Right atrium auricular region (tissue), 2 donors: Measurements from ENCODE around the gene HOMER1. TPM values are rescaled to one million over a fixed set of nuclear protein-coding genes. Genes with fewer than 3 reads are reported as not detected.

Source experiments
- DNase-seq: peaks from one replicate; pipeline ENCODE4 v3.0.0-alpha.2; 2019; ENCODE audit warnings: low spot score
- H3K27ac ChIP-seq, 2 donors: fragments of 200-600 bp; sonication (generic); 1 replicate in 1 of 2; 2 replicates in 1 of 2; pipeline ENCODE4 v1.5.1; 2016 to 2019
- H3K27me3 ChIP-seq, 2 donors: fragments of 200-600 bp; sonication (generic); one replicate each; pipeline versions ENCODE4 v1.5.1 to v1.6.0; 2017 to 2019
- H3K36me3 ChIP-seq: fragments of 200-600 bp; sonication (generic); one replicate; pipeline ENCODE4 v1.5.1; 2016
- H3K4me1 ChIP-seq, 2 donors: fragments of 200-600 bp; sonication (generic); one replicate each; pipeline versions ENCODE4 v1.5.1 to v1.6.0; 2017 to 2019
- H3K4me3 ChIP-seq, 2 donors: fragments of 200-600 bp; sonication (generic); 1 replicate in 1 of 2; 2 replicates in 1 of 2; pipeline ENCODE4 v1.5.1; 2017 to 2019; ENCODE audit warnings: mild to moderate bottlenecking in 1 of 2, moderate library complexity in 1 of 2
- H3K9me3 ChIP-seq, 2 donors: fragments of 200-600 bp; sonication (generic); one replicate each; pipeline ENCODE4 v1.5.1; 2019
- CTCF ChIP-seq, 2 donors: fragments of 200-600 bp; sonication (generic); IDR thresholded peaks; one replicate each; pipeline ENCODE4 v1.5.1; 2019; ENCODE audit warnings: antibody characterized with exemption in 2 of 2
- total RNA-seq, 2 donors: library from RNA; depleted of rRNA; stranded (reverse); fragments of >200 nt; gene quantifications; one replicate each; pipeline ENCODE4 v1.1.0, GENCODE V29; 2016

The HOMER1 gene
- total RNA-seq, 2 donors from 2014 or later: 30.1 to 31.4 TPM

- no peaks in the 10 kb centered on the region for H3K36me3 ChIP-seq
- H3K4me3 ChIP-seq: no peak overlapping the region
- no peaks in the 10 kb centered on the region for H3K4me1 ChIP-seq
- no peak for DNase-seq
- H3K9me3 ChIP-seq: peaks cover 0 to 16% of the 10 kb centered on the region in 2 donors
- no peak for TF ChIP-seq CTCF (IDR thresholded peaks at IDR 0.05)
- no peaks in the 10 kb centered on the region for H3K27me3 ChIP-seq
- H3K27ac ChIP-seq: no peak overlapping the region
Observed at GRCh38 chr5:79407591-79407990, 106.3 kb downstream of the HOMER1 start.

- Histone ChIP-seq H3K36me3 (no peaks in the 10 kb centered on the region), H3K9me3 (no peaks in the 10 kb centered on the region), H3K27me3 (no peaks in the 10 kb centered on the region), H3K27ac (no peak overlapping the region), H3K4me3 (no peak overlapping the region), H3K4me1 (no peaks in the 10 kb centered on the region)
- DNase-seq: no peak
- TF ChIP-seq CTCF (IDR thresholded peaks at IDR 0.05): no peak
Observed at GRCh38 chr5:79401216-79401615, 112.7 kb downstream of the HOMER1 start.

GRCh38 chr5:79399046-79399445 is 114.9 kb downstream of the HOMER1 start:
- no peaks in the 10 kb centered on the region for H3K9me3 ChIP-seq
- no peak overlapping the region for H3K27ac ChIP-seq
- no peak overlapping the region for H3K4me3 ChIP-seq
- DNase-seq: no peak
- TF ChIP-seq CTCF (IDR thresholded peaks at IDR 0.05): no peak
- H3K27me3 ChIP-seq: no peaks in the 10 kb centered on the region
- H3K36me3 ChIP-seq: no peaks in the 10 kb centered on the region
- H3K4me1 ChIP-seq: no peaks in the 10 kb centered on the region

- no peaks in the 10 kb centered on the region for H3K36me3 ChIP-seq
- no peaks in the 10 kb centered on the region for H3K4me1 ChIP-seq
- no peak for TF ChIP-seq CTCF (IDR thresholded peaks at IDR 0.05)
Observed at GRCh38 chr5:79397080-79397479, 116.9 kb downstream of the HOMER1 start.

GRCh38 chr5:79396265-79396664 is 117.7 kb downstream of the HOMER1 start:
- Histone ChIP-seq H3K4me3 (no peak overlapping the region), H3K36me3 (no peaks in the 10 kb centered on the region), H3K9me3 (no peaks in the 10 kb centered on the region), H3K27me3 (no peaks in the 10 kb centered on the region), H3K4me1 (no peaks in the 10 kb centered on the region), H3K27ac (no peak overlapping the region)
- DNase-seq: no peak
- no peak for TF ChIP-seq CTCF (IDR thresholded peaks at IDR 0.05)

More at GRCh38 chr5:79397080-79397479, 116.9 kb downstream of the HOMER1 start:
- Histone ChIP-seq H3K4me3 (no peak overlapping the region), H3K27ac (no peak overlapping the region), H3K9me3 (no peaks in the 10 kb centered on the region), H3K27me3 (no peaks in the 10 kb centered on the region)
- DNase-seq: no peak

GRCh38 chr5:79395296-79395695 is 118.6 kb downstream of the HOMER1 start:
- no peaks in the 10 kb centered on the region for H3K36me3 ChIP-seq
- no peaks in the 10 kb centered on the region for H3K9me3 ChIP-seq
- DNase-seq: no peak
- no peaks in the 10 kb centered on the region for H3K4me1 ChIP-seq
- no peak for TF ChIP-seq CTCF (IDR thresholded peaks at IDR 0.05)
- no peak overlapping the region for H3K4me3 ChIP-seq
- no peak overlapping the region for H3K27ac ChIP-seq
- H3K27me3 ChIP-seq: no peaks in the 10 kb centered on the region
